Neural cell (in vitro differentiated cells): ENCODE measurements around the gene HSPB7. TPM values are rescaled to one million over a fixed set of nuclear protein-coding genes. Genes with fewer than 3 reads are reported as not detected.

Experiments
- H2AFZ ChIP-seq: fragments of 200-600, 300-800 bp; sonication (generic), shearing (Covaris generic); 2 replicates; pipeline ENCODE4 v1.6.0; 2014; ENCODE audit warnings: low read depth, mild to moderate bottlenecking, antibody characterized with exemption, low read length, moderate library complexity
- H3F3A ChIP-seq: fragments of 200-600 bp; shearing (Covaris generic); 2 replicates; pipeline ENCODE4 v1.6.1; 2016; ENCODE audit warnings: mild to moderate bottlenecking, moderate library complexity, mixed read lengths, antibody characterized with exemption, low read length; ENCODE audit not compliant: insufficient read depth, poor library complexity, severe bottlenecking
- H3K27ac ChIP-seq: fragments of 200-600, 300-800 bp; sonication (generic), shearing (Covaris generic); 2 replicates; pipeline ENCODE4 v1.5.1; 2014; ENCODE audit warnings: mild to moderate bottlenecking, low read length, moderate library complexity
- H3K27me3 ChIP-seq: fragments of 300-800, 200-600 bp; sonication (generic), shearing (Covaris generic); 2 replicates; pipeline ENCODE4 v1.6.0; 2014; ENCODE audit warnings: mild to moderate bottlenecking, low read depth, low read length, moderate library complexity; ENCODE audit not compliant: insufficient read depth
- H3K36me3 ChIP-seq: fragments of 300-800, 200-600 bp; sonication (generic), shearing (Covaris generic); 2 replicates; pipeline ENCODE4 v1.5.1; 2014; ENCODE audit warnings: mild to moderate bottlenecking, antibody characterized with exemption, low read length, moderate library complexity; ENCODE audit not compliant: insufficient read depth
- H3K4me2 ChIP-seq: fragments of 300-800, 200-600 bp; sonication (generic), shearing (Covaris generic); 2 replicates; pipeline ENCODE4 v1.6.0; 2014; ENCODE audit warnings: mild to moderate bottlenecking, low read length
- H3K4me3 ChIP-seq: fragments of 300-800, 200-600 bp; sonication (generic), shearing (Covaris generic); 2 replicates; pipeline ENCODE4 v1.5.1; 2014; ENCODE audit warnings: mild to moderate bottlenecking, low read length, moderate library complexity
- H3K79me2 ChIP-seq: fragments of 200-600 bp; shearing (Covaris generic); replicated peaks from 2 replicates; pipeline ENCODE4 v1.6.0; 2014; ENCODE audit warnings: mild to moderate bottlenecking, low read length, moderate library complexity; ENCODE audit not compliant: insufficient read depth
- H3K9ac ChIP-seq: fragments of 300-800, 200-600 bp; sonication (generic), shearing (Covaris generic); 2 replicates; pipeline ENCODE4 v1.6.1; 2016; ENCODE audit warnings: mild to moderate bottlenecking, low read length, mixed read lengths
- H3K9me2 ChIP-seq: fragments of 200-600 bp; shearing (Covaris generic); 2 replicates; pipeline ENCODE4 v1.6.1; 2016; ENCODE audit warnings: mild to moderate bottlenecking, low read length, mixed read lengths; ENCODE audit not compliant: insufficient read depth
- H3K9me3 ChIP-seq: fragments of 200-600, 300-800 bp; sonication (generic), shearing (Covaris generic); 2 replicates; pipeline ENCODE4 v1.6.1; 2016; ENCODE audit warnings: mild to moderate bottlenecking, mixed run types, low read length, moderate library complexity, mixed read lengths
- H4K20me1 ChIP-seq: fragments of 200-600 bp; shearing (Covaris generic); 2 replicates; pipeline ENCODE4 v1.6.1; 2016; ENCODE audit warnings: mild to moderate bottlenecking, mixed run types; ENCODE audit not compliant: insufficient read depth
- EP300 ChIP-seq: fragments of 450-650 bp; conservative IDR thresholded peaks from 2 replicates; pipeline ENCODE4 v1.6.1; 2014; ENCODE audit warnings: antibody characterized with exemption, mild to moderate bottlenecking, moderate library complexity; ENCODE audit not compliant: poor library complexity, severe bottlenecking
- EZH2 ChIP-seq: fragments of 200-600, 300-800 bp; shearing (Covaris generic), sonication (generic); IDR thresholded peaks from 2 replicates; pipeline ENCODE4 v1.6.1; 2014; ENCODE audit warnings: antibody characterized with exemption, low read length, borderline replicate concordance, mild to moderate bottlenecking; ENCODE audit not compliant: insufficient read depth, poor library complexity, severe bottlenecking
- MXI1 ChIP-seq: fragments of 450-650 bp; conservative IDR thresholded peaks from 2 replicates; pipeline ENCODE4 v1.6.1; 2014; ENCODE audit warnings: antibody characterized with exemption, mild to moderate bottlenecking; ENCODE audit not compliant: poor library complexity, severe bottlenecking
- POLR2AphosphoS5 ChIP-seq: IDR thresholded peaks from 2 replicates; pipeline ENCODE4 v1.6.1; 2012
- RAD21 ChIP-seq: fragments of 450-650 bp; conservative IDR thresholded peaks from 2 replicates; pipeline ENCODE4 v1.6.1; 2014; ENCODE audit warnings: antibody characterized with exemption, mild to moderate bottlenecking, moderate library complexity
- SMC3 ChIP-seq: fragments of 450-650 bp; conservative IDR thresholded peaks from 2 replicates; pipeline ENCODE4 v1.6.1; 2014; ENCODE audit warnings: antibody characterized with exemption, mild to moderate bottlenecking, moderate library complexity; ENCODE audit not compliant: poor library complexity
- TAF1 ChIP-seq: IDR thresholded peaks from 2 replicates; pipeline ENCODE4 v1.6.1; 2012; ENCODE audit warnings: low read depth
- polyA plus RNA-seq: library from polyadenylated mRNA; depleted of rRNA; stranded (reverse); fragments of >200 nt; gene quantifications from 2 replicates; pipeline ENCODE4 v1.2.3, GENCODE V29; 2014
- TF ChIP-seq, protein P1 (sequence below): IDR thresholded peaks from 2 replicates; pipeline ENCODE4 v1.6.1; 2012; ENCODE audit warnings: borderline replicate concordance
- TF ChIP-seq, protein P2 (sequence below): fragments of 450-650 bp; IDR thresholded peaks from 2 replicates; pipeline ENCODE4 v1.5.1; 2014; ENCODE audit warnings: antibody characterized with exemption, mild to moderate bottlenecking, moderate library complexity; ENCODE audit not compliant: poor library complexity, severe bottlenecking

Gene HSPB7
- polyA plus RNA-seq, 1 donor from 2014 or later, result not detected

DNA sequence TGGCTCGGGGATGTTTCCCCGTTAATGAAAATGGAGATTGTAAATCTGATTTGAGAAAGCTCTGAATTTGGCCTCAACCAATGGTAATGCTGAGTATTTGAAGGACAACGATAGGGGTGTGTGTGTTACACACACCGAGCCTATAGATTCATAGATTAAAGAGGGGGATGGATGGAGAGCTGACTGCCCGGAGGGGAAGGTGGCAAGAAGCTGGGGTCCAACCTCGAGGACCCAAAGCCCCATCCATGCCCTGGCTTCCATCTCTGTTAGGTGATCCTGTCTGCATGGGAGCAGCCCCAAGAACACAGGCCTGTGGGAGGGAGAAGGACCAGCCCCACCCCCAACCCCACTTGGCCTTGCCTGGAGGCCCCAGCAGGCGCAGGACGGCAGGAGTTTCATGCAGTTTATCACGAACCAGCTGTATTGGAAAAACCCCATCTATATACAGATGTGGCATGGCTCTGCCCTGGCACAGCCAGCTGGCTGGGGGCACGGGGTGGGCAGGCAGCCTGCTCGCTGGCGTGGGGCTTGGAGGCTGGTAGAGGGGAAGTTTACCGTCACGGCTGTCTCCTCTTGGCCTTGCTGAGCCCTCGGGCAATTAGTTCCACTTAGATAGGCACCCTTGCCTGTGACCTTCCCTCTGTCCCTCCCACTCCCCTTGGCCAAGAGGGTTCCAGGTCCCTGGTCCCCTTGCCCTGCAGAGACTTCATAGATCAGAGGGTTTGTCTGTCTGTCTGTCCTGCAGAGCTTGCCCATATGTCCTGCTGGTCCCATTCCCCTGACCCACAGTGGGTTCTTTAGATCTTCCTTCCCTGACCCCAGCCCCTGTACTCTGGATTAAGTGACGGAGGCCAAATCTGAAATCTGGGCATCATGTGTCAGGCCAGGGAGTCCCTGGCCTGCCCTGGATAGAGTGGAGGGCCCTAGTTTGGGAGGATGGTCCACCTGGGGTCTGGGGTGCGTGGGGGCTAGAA, 3.0 kb downstream of the HSPB7 start:
- Histone ChIP-seq H3K4me3 (no peak overlapping the region), H3K27me3 (no peaks in the 10 kb centered on the region), H3K9ac (no peak overlapping the region), H3K79me2 (no peaks in the 10 kb centered on the region), H3K9me3 (no peaks in the 10 kb centered on the region), H2AFZ (no peak overlapping the region), H3K36me3 (no peaks in the 10 kb centered on the region), H3K27ac (no peak overlapping the region), H3K4me2 (no peak overlapping the region), H3K9me2 (no peaks in the 10 kb centered on the region), H3F3A (no peaks in the 10 kb centered on the region), H4K20me1 (no peaks in the 10 kb centered on the region)
- TF ChIP-seq, protein P1, sequence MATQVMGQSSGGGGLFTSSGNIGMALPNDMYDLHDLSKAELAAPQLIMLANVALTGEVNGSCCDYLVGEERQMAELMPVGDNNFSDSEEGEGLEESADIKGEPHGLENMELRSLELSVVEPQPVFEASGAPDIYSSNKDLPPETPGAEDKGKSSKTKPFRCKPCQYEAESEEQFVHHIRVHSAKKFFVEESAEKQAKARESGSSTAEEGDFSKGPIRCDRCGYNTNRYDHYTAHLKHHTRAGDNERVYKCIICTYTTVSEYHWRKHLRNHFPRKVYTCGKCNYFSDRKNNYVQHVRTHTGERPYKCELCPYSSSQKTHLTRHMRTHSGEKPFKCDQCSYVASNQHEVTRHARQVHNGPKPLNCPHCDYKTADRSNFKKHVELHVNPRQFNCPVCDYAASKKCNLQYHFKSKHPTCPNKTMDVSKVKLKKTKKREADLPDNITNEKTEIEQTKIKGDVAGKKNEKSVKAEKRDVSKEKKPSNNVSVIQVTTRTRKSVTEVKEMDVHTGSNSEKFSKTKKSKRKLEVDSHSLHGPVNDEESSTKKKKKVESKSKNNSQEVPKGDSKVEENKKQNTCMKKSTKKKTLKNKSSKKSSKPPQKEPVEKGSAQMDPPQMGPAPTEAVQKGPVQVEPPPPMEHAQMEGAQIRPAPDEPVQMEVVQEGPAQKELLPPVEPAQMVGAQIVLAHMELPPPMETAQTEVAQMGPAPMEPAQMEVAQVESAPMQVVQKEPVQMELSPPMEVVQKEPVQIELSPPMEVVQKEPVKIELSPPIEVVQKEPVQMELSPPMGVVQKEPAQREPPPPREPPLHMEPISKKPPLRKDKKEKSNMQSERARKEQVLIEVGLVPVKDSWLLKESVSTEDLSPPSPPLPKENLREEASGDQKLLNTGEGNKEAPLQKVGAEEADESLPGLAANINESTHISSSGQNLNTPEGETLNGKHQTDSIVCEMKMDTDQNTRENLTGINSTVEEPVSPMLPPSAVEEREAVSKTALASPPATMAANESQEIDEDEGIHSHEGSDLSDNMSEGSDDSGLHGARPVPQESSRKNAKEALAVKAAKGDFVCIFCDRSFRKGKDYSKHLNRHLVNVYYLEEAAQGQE, result no peak
- TF ChIP-seq TAF1 (no peak), EZH2 (no peak), POLR2AphosphoS5 (no peak), EP300 (no peak), SMC3 (no peak), RAD21 (no peak), MXI1 (no peak)
- TF ChIP-seq, protein P2, sequence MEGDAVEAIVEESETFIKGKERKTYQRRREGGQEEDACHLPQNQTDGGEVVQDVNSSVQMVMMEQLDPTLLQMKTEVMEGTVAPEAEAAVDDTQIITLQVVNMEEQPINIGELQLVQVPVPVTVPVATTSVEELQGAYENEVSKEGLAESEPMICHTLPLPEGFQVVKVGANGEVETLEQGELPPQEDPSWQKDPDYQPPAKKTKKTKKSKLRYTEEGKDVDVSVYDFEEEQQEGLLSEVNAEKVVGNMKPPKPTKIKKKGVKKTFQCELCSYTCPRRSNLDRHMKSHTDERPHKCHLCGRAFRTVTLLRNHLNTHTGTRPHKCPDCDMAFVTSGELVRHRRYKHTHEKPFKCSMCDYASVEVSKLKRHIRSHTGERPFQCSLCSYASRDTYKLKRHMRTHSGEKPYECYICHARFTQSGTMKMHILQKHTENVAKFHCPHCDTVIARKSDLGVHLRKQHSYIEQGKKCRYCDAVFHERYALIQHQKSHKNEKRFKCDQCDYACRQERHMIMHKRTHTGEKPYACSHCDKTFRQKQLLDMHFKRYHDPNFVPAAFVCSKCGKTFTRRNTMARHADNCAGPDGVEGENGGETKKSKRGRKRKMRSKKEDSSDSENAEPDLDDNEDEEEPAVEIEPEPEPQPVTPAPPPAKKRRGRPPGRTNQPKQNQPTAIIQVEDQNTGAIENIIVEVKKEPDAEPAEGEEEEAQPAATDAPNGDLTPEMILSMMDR, result no peak

DNA sequence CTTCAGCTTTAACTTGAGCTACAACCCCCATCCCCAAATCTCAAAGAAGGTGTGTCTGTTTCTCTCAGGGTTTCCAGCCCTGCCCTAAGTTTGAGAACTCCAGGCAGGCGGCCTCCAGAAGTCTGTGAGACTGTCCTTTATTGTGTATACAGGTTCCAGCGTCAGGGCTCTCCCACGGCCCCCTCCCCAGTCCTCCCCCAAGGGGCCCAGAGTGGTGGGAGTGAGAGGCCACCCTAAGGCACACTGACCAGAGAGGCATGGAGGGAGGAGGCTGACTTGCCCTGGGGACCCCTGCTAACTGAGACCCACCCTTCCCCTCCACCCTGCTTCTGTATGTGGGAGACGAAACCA, 4.0 kb downstream of the HSPB7 start:
- no peak overlapping the region for H3K9ac ChIP-seq
- no peaks in the 10 kb centered on the region for H3F3A ChIP-seq
- no peaks in the 10 kb centered on the region for H4K20me1 ChIP-seq
- H3K9me3 ChIP-seq, result no peaks in the 10 kb centered on the region
- H3K4me3 ChIP-seq, result no peak overlapping the region
- TF ChIP-seq EP300, result no peak
- TF ChIP-seq POLR2AphosphoS5, result no peak
- no peaks in the 10 kb centered on the region for H3K9me2 ChIP-seq
- H3K36me3 ChIP-seq, result no peaks in the 10 kb centered on the region
- no peaks in the 10 kb centered on the region for H3K79me2 ChIP-seq
- H2AFZ ChIP-seq, result no peak overlapping the region
- H3K4me2 ChIP-seq, result no peak overlapping the region
- no peak overlapping the region for H3K27ac ChIP-seq
- no peaks in the 10 kb centered on the region for H3K27me3 ChIP-seq
